Uterus (tissue), 4 donors: ENCODE data around the gene UMODL1. TPM values are rescaled to one million over a fixed set of nuclear protein-coding genes. Genes with fewer than 3 reads are reported as not detected.

Source experiments
- DNase-seq, 2 donors: peaks; one replicate each; pipeline ENCODE4 v3.0.0-alpha.2; 2019 to 2020
- H3K27ac ChIP-seq, 2 donors: fragments of 200-600 bp; sonication (generic); 1 replicate in 1 of 2; 2 replicates in 1 of 2; pipeline ENCODE4 v1.5.1; 2016 to 2018
- H3K27me3 ChIP-seq, 2 donors: fragments of 200-600 bp; sonication (generic); one replicate each; pipeline ENCODE4 v1.5.1; 2018 to 2019; ENCODE audit warnings: control low read depth in 1 of 2
- H3K36me3 ChIP-seq, 2 donors: fragments of 200-600 bp; sonication (generic); one replicate each; pipeline ENCODE4 v1.5.1; 2019; ENCODE audit warnings: control low read depth in 1 of 2
- H3K4me1 ChIP-seq, 2 donors: fragments of 200-600 bp; sonication (generic); one replicate each; pipeline ENCODE4 v1.5.1; 2018 to 2019; ENCODE audit warnings: control low read depth in 1 of 2
- H3K4me3 ChIP-seq, 2 donors: fragments of 200-600 bp; sonication (generic); 1 replicate in 1 of 2; 2 replicates in 1 of 2; pipeline ENCODE4 v1.5.1; 2018 to 2019; ENCODE audit warnings: mild to moderate bottlenecking in 1 of 2
- H3K9me3 ChIP-seq, 2 donors: fragments of 200-600 bp; sonication (generic); one replicate each; pipeline ENCODE4 v1.5.1; 2019; ENCODE audit warnings: control low read depth in 1 of 2
- POLR2A ChIP-seq, 2 donors: fragments of 450-650 bp; IDR thresholded peaks; one replicate each; pipeline ENCODE4 v1.6.1; 2016; ENCODE audit warnings: antibody characterized with exemption in 2 of 2, mild to moderate bottlenecking in 1 of 2, moderate library complexity in 1 of 2
- intact Hi-C: fragments of 100-400 bp; cut with DNase I; formaldehyde crosslinking; loops from one replicate; pipeline ENCODE4 v1.15.1; 2023; ENCODE audit warnings: low total_unique reads
- total RNA-seq, 4 donors: library from RNA; depleted of rRNA in 3 of 4; stranded (reverse); fragments of >200 nt in 3 of 4; gene quantifications; one replicate each; pipeline versions ENCODE4 v1.1.0 to v1.2.4, GENCODE V29; 2014 to 2023
- TF ChIP-seq, protein P1 (sequence below), 4 experiments: fragments of 200-600 bp in 2 of 4; fragments of 450-650 bp in 2 of 4; sonication (generic) in 2 of 4; IDR thresholded peaks; one replicate each; pipeline ENCODE4 v1.5.1; 2016 to 2019; ENCODE audit warnings: antibody characterized with exemption in 4 of 4, mild to moderate bottlenecking in 2 of 4, moderate library complexity in 1 of 4
- donor health status: DM: yes; HTN: yes; CAD: no.

UMODL1 gene
- total RNA-seq, 4 donors from 2014 or later, result not detected

DNA sequence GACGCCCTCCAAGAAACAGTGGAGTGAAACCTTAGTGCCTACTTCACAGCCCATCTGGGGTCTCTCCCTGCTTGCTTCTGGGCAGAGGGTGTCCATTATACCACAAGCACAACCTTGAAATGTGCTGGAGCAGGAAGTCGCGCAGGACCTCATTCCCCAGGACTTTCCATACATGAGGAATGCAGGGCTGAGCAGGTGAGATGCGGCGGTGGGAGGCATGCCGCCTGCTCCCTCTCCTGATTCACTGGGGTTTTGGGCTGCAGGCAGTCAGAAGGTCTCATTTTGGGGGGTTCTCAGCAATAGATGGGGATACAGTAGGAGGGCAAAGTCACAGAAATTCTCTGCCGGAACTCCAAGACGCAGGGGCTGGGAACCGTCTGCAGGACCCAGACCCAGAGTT, 15.7 kb upstream of the UMODL1 start:
- Histone ChIP-seq H3K4me3 (no peak overlapping the region), H3K4me1 (no peaks in the 10 kb centered on the region), H3K9me3 (no peaks in the 10 kb centered on the region), H3K27ac (no peak overlapping the region), H3K36me3 (no peaks in the 10 kb centered on the region), H3K27me3 (no peaks in the 10 kb centered on the region)
- TF ChIP-seq, protein P1, sequence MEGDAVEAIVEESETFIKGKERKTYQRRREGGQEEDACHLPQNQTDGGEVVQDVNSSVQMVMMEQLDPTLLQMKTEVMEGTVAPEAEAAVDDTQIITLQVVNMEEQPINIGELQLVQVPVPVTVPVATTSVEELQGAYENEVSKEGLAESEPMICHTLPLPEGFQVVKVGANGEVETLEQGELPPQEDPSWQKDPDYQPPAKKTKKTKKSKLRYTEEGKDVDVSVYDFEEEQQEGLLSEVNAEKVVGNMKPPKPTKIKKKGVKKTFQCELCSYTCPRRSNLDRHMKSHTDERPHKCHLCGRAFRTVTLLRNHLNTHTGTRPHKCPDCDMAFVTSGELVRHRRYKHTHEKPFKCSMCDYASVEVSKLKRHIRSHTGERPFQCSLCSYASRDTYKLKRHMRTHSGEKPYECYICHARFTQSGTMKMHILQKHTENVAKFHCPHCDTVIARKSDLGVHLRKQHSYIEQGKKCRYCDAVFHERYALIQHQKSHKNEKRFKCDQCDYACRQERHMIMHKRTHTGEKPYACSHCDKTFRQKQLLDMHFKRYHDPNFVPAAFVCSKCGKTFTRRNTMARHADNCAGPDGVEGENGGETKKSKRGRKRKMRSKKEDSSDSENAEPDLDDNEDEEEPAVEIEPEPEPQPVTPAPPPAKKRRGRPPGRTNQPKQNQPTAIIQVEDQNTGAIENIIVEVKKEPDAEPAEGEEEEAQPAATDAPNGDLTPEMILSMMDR (IDR thresholded peaks at IDR 0.05), result no peak
- TF ChIP-seq POLR2A (IDR thresholded peaks at IDR 0.05), result no peak
- intact Hi-C loops, result no loop called here
- DNase-seq, result no peak

DNA sequence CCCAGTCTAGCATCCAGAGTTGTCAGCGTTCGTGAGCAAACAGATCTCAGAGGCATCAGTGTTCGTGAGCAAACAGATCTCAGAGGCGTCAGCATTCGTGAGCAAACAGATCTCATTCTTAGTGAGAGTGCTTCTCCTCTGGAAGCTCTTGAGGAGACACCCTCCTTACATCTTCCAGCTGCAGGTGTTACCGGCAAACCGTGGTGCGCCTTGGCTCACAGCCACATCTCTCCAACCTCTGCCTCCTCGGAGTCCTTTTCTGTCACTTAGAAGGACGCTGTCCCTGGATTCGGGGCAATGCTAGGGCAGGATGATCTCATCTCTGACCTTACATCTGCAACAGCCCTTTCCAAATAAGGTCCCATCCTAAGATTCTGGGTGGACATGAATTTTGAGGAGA, 14.6 kb upstream of the UMODL1 start:
- H3K27ac ChIP-seq, result no peak overlapping the region
- H3K27me3 ChIP-seq, result no peaks in the 10 kb centered on the region
- DNase-seq, result no peak
- H3K4me3 ChIP-seq, result no peak overlapping the region
- H3K9me3 ChIP-seq, result no peaks in the 10 kb centered on the region
- H3K4me1 ChIP-seq, result no peaks in the 10 kb centered on the region
- intact Hi-C loops, result no loop called here
- H3K36me3 ChIP-seq, result no peaks in the 10 kb centered on the region
- TF ChIP-seq POLR2A (IDR thresholded peaks at IDR 0.05), result no peak
- TF ChIP-seq, protein P1 (IDR thresholded peaks at IDR 0.05), result no peak

DNA sequence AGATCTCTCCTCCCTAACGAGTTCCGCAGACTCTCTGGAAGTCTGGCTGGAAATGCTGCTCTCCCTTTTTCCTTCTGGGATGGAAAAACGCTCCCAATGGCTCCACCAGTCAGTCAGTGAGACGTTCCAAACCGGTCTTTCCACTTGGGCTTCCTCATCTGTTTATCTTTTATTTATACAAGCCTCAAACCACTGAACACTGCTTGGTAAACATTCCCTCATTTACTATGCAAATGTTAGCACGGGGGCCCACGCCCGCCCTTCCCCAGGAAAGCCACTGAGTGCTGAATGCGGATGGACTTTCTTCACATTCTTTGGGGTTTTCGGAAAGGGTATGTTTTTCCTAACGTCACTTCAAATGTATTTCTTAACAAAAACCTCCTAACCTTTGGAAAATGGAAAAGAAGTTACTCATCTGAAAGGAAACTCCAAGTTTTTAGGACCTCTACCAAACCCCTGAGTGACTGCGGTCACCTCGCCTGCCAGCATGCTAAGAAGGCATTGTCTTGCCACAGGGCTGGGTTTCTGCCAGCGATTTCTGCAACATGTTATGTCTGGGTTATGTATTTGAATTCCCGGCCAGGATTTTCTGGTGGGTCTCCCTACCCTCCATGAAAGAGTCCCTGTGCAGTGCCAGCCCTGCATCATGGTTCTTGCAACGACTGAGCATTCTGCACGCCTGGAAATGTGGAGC, 14.0 kb upstream of the UMODL1 start:
- intact Hi-C loops, result no loop called here
- no peaks in the 10 kb centered on the region for H3K36me3 ChIP-seq
- no peaks in the 10 kb centered on the region for H3K27me3 ChIP-seq
- no peak for DNase-seq
- no peak overlapping the region for H3K27ac ChIP-seq
- TF ChIP-seq, protein P1 (IDR thresholded peaks at IDR 0.05), result no peak
- TF ChIP-seq POLR2A (IDR thresholded peaks at IDR 0.05), result no peak
- H3K4me1 ChIP-seq, result no peaks in the 10 kb centered on the region
- H3K9me3 ChIP-seq, result no peaks in the 10 kb centered on the region
- H3K4me3 ChIP-seq, result no peak overlapping the region

DNA sequence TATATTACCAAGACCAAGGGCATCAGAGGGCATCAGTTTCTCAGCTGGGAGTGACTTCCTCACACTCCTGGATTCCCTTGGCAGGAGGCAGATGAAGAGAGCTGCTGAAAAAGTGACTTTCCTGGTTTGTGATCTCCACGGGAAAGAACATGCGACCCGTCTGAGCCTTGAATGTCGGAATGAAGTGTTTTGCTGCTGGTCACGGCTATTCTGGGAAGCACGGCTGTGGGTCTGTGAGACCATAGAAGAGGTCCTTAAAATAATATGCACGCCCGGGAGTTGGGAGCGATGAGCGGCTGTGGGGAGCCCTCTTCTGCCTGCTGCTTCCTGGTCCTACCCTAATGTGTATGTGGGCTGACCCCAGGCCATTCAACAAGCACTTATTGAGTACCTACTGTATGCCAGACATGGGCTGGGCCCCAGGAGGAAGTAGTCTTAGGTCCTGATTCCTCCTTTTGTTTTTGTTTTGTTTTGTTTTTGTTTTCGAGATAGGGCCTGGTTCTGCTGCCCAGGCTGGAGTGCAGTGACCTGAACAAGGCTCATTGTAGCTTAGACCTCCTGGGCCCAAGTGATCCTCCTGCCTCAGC, 13.2 kb upstream of the UMODL1 start:
- Histone ChIP-seq H3K4me1 (no peaks in the 10 kb centered on the region), H3K36me3 (no peaks in the 10 kb centered on the region), H3K27ac (no peak overlapping the region), H3K9me3 (no peaks in the 10 kb centered on the region), H3K27me3 (no peaks in the 10 kb centered on the region), H3K4me3 (no peak overlapping the region)
- no peak for TF ChIP-seq POLR2A (IDR thresholded peaks at IDR 0.05)
- TF ChIP-seq, protein P1 (IDR thresholded peaks at IDR 0.05), result no peak
- no peak for DNase-seq
- intact Hi-C loops, result no loop called here

DNA sequence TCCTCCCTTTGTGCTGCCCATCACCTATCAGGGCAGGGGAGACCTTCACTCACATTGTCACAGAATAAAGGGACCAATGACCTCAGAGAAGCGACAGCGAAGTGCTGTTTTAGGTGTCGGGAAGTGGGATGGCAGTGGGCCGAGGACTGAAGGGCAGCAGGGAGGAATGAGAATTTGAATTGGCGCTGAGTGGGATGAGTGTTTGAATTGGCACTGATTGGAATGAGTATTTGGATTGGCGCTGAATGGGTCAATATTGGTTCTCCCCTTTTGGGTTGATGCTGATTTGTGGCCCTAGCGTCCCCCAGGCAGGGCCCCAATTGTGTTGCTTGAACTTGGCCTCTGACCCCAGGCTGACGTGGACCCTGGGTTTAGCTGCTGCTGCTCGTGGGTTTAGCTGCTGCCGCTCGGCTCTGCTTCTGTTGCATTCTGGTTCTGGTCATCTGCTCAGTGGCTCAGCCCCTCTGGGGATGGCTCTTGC, 12.4 kb upstream of the UMODL1 start:
- no peak overlapping the region for H3K4me3 ChIP-seq
- DNase-seq, result no peak
- H3K36me3 ChIP-seq, result no peaks in the 10 kb centered on the region
- intact Hi-C loops, result no loop called here
- no peaks in the 10 kb centered on the region for H3K9me3 ChIP-seq
- no peaks in the 10 kb centered on the region for H3K4me1 ChIP-seq
- H3K27me3 ChIP-seq, result no peaks in the 10 kb centered on the region
- TF ChIP-seq POLR2A (IDR thresholded peaks at IDR 0.05), result no peak
- TF ChIP-seq, protein P1 (IDR thresholded peaks at IDR 0.05), result no peak
- H3K27ac ChIP-seq, result no peak overlapping the region
